NT2/D1 (cell line): ENCODE measurements around the gene HK1.

Experiments
- YY1 ChIP-seq: IDR thresholded peaks from 2 replicates; pipeline ENCODE4 v1.6.1; 2011; ENCODE audit not compliant: insufficient read length, insufficient read depth
- ZNF274 ChIP-seq: IDR thresholded peaks from 2 replicates; pipeline ENCODE4 v1.6.1; 2011; ENCODE audit warnings: mild to moderate bottlenecking, low read depth, low read length

DNA sequence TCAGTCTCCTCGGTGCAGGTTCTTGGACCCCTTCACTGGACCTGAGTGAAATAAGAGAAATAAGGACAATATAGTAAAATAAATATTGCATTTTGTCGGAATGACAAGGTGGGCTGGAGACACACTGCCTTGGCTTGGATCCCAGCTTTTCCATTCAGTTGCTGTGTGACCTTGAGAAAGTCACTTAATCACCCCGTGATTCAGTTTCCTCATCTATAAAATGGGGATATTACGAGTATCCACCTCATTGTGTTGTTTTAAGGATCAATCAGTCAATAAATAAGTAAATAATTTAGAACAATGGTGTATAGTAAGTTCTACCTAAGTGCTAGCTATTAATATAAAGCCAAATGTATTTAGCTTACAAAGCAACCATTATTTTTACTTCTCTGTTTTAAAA is 29.1 kb downstream of the HK1 start:
- TF ChIP-seq YY1 (no peak), ZNF274 (no peak)
